ENCODE results near the gene B3GNT8. TPM values are rescaled to one million over a fixed set of nuclear protein-coding genes. Genes with fewer than 3 reads are reported as not detected.
"Not testable (repeated sequence)": the region's sequence is repeated elsewhere in the genome, so short reads cannot be mapped to it uniquely, and the experiment has no call there.

Gene B3GNT8
- total and polyA plus RNA-seq, 2 of the 4 experiments (the other 2 are of a cell fraction): 0.36 TPM

DNA sequence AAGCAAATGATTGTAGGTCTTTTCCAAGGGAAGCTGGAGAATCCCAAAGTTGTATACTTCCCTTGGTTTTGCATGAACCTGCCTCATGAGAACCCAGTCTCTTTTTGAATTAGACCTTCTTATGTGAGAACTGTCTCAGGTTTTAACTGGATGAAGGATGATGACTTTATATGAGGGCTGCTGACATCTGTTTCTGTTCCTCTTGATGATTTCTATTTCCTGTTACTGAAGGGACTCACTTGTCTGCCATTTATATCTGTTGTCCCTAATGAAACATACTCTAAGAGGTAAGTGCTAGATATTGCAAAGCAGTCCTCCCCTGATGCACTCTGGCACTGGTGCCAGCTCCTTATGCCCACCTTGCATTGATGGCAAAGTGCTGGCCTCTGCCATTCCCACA is 49.4 kb upstream of the B3GNT8 start:
- no peak overlapping the region for H2BK5ac ChIP-seq (ENCODE audit: low read depth, low read length, poor library complexity, severe bottlenecking)
- no peak overlapping the region for H2BK15ac ChIP-seq (ENCODE audit: low read depth, low read length)
- no peaks in the 10 kb centered on the region for H3K9me1 ChIP-seq (ENCODE audit: insufficient read depth, low read length)
- no peak overlapping the region for H4K8ac ChIP-seq (ENCODE audit: low read depth in 2 of 2, low read length in 2 of 2)
- no peaks in the 10 kb centered on the region for H3K36me3 ChIP-seq (ENCODE audit: control insufficient read depth, insufficient read depth, low read length)
- no peak overlapping the region for H2BK20ac ChIP-seq (ENCODE audit: low read depth, low read length)
- no peak overlapping the region for H3K4me2 ChIP-seq (ENCODE audit: low read depth, low read length)
- intact Hi-C loops (cut with micrococcal nuclease) (no loop called here), dilution Hi-C loops (cut with HindIII; ENCODE audit: low sequenced_read_pairs, unreplicated experiment) (no loop called here), in situ Hi-C loops (cut with MboI; ENCODE audit: low sequenced_read_pairs) (no loop called here)
- DNase-seq (no peak), ATAC-seq (ENCODE audit: low read depth) (no peak)
- H2AFZ ChIP-seq (replicated peaks; ENCODE audit: low read length, poor library complexity): no peak overlapping the region
- BruUV-seq (replicated peaks): no TSS peak
- H3K4me1 ChIP-seq (ENCODE audit: control insufficient read depth, insufficient read depth, low read length): no peaks in the 10 kb centered on the region
- H3K27me3 ChIP-seq (ENCODE audit: control insufficient read depth, insufficient read depth, low read length): peaks cover 4% of the 10 kb centered on the region
- no peaks in the 10 kb centered on the region for H4K20me1 ChIP-seq (ENCODE audit: insufficient read depth, low read length)
- TF ChIP-seq CHD1 (IDR thresholded peaks at IDR 0.05; ENCODE audit: low read depth, low read length) (no peak), MAZ (IDR thresholded peaks at IDR 0.05; ENCODE audit: borderline replicate concordance, low read depth, low read length) (no peak), RFX5 (IDR thresholded peaks at IDR 0.05; ENCODE audit: low read depth, low read length) (no peak), RAD21 (IDR thresholded peaks at IDR 0.05; ENCODE audit: low read length) (no peak)
- H3K14ac ChIP-seq (replicated peaks; ENCODE audit: low read depth, low read length): no peak overlapping the region
- no peak overlapping the region for H3K27ac ChIP-seq (ENCODE audit: insufficient read depth, low read length)
- H3K56ac ChIP-seq (ENCODE audit: extremely low read depth, insufficient read depth, low read length): no peak overlapping the region
- CTCF ChIA-PET: no interaction called here
- no peak overlapping the region for H3K23ac ChIP-seq (ENCODE audit: low read depth, low read length)
- no peaks in the 10 kb centered on the region for H3K9me3 ChIP-seq (ENCODE audit: control insufficient read depth, insufficient read depth, low read length)
- no peak overlapping the region for H2BK120ac ChIP-seq (ENCODE audit: low read depth, low read length)
- no peak overlapping the region for H3K18ac ChIP-seq (ENCODE audit: low read depth, low read length)
- H3K9ac ChIP-seq (ENCODE audit: low read depth, low read length): no peak overlapping the region
- POLR2A ChIA-PET (ENCODE audit: unreplicated experiment): no interaction called here
- no peak overlapping the region for H2AK9ac ChIP-seq (replicated peaks; ENCODE audit: low read depth, low read length, poor library complexity)
- no peak overlapping the region for H2AK5ac ChIP-seq (ENCODE audit: low read depth, low read length)
- no peak overlapping the region for H3K4me3 ChIP-seq (ENCODE audit: insufficient read depth, low read depth, low read length)
- H3K79me1 ChIP-seq (ENCODE audit: low read depth in 1 of 2, low read length in 2 of 2): no peaks in the 10 kb centered on the region
- H4K91ac ChIP-seq (ENCODE audit: insufficient read depth, low read depth, low read length): no peak overlapping the region
- no peak overlapping the region for H3K4ac ChIP-seq (ENCODE audit: low read depth, low read length)
- no peak overlapping the region for H4K5ac ChIP-seq (ENCODE audit: low read depth, low read length)

DNA sequence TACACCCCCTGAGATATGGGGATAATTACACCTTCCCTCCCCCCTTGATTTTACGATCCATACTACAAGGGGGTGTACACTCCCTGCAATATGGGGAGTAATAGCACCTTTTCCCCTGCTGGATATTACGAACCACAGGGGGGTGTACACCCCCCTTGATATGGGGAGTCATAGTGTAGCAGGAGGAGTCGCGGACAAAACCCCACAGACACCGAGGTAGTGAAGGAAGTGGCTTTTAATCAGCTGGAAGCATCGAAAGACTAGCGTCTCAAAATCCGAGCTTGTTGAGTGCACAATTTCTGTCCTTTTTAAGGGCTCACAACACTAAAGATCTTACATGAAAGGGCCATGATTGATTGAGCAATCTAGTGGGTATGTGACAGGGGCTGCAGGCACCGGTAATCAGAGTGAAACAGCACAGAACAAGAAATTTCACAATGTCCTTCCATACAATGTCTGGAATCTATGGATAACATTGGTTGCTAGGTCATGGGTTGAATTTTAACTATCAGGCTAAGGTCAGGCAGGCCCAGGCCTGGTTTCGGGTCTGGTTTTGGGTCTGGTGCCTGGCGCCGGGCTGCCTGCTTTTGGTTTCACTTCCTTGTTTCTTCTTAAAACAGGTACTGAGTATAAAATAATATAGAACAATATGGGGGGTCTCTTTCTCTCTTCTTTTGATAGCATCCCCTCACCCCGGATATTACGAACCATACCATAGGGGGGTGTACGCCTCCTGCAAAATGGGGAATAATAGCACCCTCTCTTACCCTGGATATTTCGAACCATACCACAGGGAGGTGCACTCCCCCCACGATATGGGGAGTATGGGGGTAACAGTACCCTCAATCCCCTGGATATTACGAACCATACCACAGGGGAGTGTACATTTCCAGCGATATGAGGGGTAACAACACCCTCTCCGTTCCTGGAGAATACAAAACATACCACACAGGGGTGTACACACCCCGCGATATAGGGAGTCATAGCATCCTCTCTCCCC is 36.4 kb upstream of the B3GNT8 start:
- H3K27me3 ChIP-seq (ENCODE audit: control insufficient read depth, insufficient read depth, low read length); POLR2A ChIA-PET (ENCODE audit: unreplicated experiment); H4K20me1 ChIP-seq (ENCODE audit: insufficient read depth, low read length); H3K18ac ChIP-seq (ENCODE audit: low read depth, low read length); BruUV-seq (replicated peaks); H3K23ac ChIP-seq (ENCODE audit: low read depth, low read length); H2BK5ac ChIP-seq (ENCODE audit: low read depth, low read length, poor library complexity, severe bottlenecking); H2AFZ ChIP-seq (replicated peaks; ENCODE audit: low read length, poor library complexity); H3K79me1 ChIP-seq (ENCODE audit: low read depth in 1 of 2, low read length in 2 of 2); H2BK15ac ChIP-seq (ENCODE audit: low read depth, low read length); H3K9me3 ChIP-seq (ENCODE audit: control insufficient read depth, insufficient read depth, low read length); ATAC-seq (ENCODE audit: low read depth); H3K4me1 ChIP-seq (ENCODE audit: control insufficient read depth, insufficient read depth, low read length); dilution Hi-C loops (cut with HindIII; ENCODE audit: low sequenced_read_pairs, unreplicated experiment); CTCF ChIA-PET; H4K91ac ChIP-seq (ENCODE audit: insufficient read depth, low read depth, low read length); H3K14ac ChIP-seq (replicated peaks; ENCODE audit: low read depth, low read length); H3K9ac ChIP-seq (ENCODE audit: low read depth, low read length); H3K36me3 ChIP-seq (ENCODE audit: control insufficient read depth, insufficient read depth, low read length); intact Hi-C loops (cut with micrococcal nuclease); H3K56ac ChIP-seq (ENCODE audit: extremely low read depth, insufficient read depth, low read length); H3K4me2 ChIP-seq (ENCODE audit: low read depth, low read length); H4K5ac ChIP-seq (ENCODE audit: low read depth, low read length); H3K4me3 ChIP-seq (ENCODE audit: insufficient read depth, low read depth, low read length); H3K4ac ChIP-seq (ENCODE audit: low read depth, low read length); H4K8ac ChIP-seq (ENCODE audit: low read depth in 2 of 2, low read length in 2 of 2); H3K27ac ChIP-seq (ENCODE audit: insufficient read depth, low read length); H2BK20ac ChIP-seq (ENCODE audit: low read depth, low read length); H2BK120ac ChIP-seq (ENCODE audit: low read depth, low read length); H3K9me1 ChIP-seq (ENCODE audit: insufficient read depth, low read length); H2AK5ac ChIP-seq (ENCODE audit: low read depth, low read length); in situ Hi-C loops (cut with MboI; ENCODE audit: low sequenced_read_pairs); DNase-seq; H2AK9ac ChIP-seq (replicated peaks; ENCODE audit: low read depth, low read length, poor library complexity): not testable (repeated sequence)
- WGBS, 2 experiments (ENCODE audit: extremely low coverage in 2 of 2, insufficient read length in 1 of 2): 53% methylated on average over 3 of the region's 22 CpGs; no CpG with 5 or more reads in 1 of the 2 experiments
